Astrocyte (in vitro differentiated cells and primary cell): ENCODE data around the gene TPST2.

Source experiments
- EZH2 ChIP-seq: IDR thresholded peaks from 2 replicates; pipeline ENCODE4 v1.6.1; 2012; ENCODE audit warnings: mild to moderate bottlenecking, low read length, inconsistent platforms; ENCODE audit not compliant: insufficient read depth
- TF ChIP-seq, protein P1 (sequence below): IDR thresholded peaks from 2 replicates; pipeline ENCODE4 v1.5.1; 2011; ENCODE audit warnings: low read depth, mild to moderate bottlenecking, inconsistent platforms, low read length, moderate library complexity; ENCODE audit not compliant: insufficient read depth

DNA sequence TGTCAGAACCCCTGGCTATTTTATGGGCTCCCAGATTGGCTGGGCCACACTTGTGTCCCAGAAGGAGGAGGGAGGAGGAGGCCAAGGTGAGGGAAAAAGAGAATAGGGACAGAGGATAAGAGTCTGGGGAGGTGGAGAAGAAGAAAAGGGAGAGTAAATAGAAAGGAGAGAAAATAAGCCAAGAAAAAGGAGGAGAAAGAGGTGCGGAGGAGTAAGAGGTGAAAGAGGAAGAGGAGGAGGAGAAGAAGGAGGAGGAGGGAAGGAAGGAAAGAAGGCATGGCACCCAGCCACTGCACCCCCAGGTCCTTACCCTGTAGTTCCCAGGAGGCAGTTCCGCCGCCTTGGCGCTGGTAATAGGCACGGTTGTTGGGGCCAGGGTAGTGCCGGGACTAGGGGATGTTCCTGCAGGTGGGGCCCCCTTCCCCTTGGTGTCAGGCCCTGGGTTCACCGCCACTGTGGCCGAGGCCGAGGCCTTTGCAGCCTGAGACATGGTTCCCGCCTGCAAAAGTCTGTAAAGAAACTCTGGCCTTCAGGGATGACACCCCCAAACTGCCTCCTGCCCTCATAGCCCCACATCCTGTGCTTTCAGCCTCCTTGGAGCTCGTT is 26.0 kb upstream of the TPST2 start:
- TF ChIP-seq, protein P1, sequence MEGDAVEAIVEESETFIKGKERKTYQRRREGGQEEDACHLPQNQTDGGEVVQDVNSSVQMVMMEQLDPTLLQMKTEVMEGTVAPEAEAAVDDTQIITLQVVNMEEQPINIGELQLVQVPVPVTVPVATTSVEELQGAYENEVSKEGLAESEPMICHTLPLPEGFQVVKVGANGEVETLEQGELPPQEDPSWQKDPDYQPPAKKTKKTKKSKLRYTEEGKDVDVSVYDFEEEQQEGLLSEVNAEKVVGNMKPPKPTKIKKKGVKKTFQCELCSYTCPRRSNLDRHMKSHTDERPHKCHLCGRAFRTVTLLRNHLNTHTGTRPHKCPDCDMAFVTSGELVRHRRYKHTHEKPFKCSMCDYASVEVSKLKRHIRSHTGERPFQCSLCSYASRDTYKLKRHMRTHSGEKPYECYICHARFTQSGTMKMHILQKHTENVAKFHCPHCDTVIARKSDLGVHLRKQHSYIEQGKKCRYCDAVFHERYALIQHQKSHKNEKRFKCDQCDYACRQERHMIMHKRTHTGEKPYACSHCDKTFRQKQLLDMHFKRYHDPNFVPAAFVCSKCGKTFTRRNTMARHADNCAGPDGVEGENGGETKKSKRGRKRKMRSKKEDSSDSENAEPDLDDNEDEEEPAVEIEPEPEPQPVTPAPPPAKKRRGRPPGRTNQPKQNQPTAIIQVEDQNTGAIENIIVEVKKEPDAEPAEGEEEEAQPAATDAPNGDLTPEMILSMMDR = no peak
- TF ChIP-seq EZH2 = no peak
